ENCODE measurements around the gene HSPBP1.

The HSPBP1 gene

DNA sequence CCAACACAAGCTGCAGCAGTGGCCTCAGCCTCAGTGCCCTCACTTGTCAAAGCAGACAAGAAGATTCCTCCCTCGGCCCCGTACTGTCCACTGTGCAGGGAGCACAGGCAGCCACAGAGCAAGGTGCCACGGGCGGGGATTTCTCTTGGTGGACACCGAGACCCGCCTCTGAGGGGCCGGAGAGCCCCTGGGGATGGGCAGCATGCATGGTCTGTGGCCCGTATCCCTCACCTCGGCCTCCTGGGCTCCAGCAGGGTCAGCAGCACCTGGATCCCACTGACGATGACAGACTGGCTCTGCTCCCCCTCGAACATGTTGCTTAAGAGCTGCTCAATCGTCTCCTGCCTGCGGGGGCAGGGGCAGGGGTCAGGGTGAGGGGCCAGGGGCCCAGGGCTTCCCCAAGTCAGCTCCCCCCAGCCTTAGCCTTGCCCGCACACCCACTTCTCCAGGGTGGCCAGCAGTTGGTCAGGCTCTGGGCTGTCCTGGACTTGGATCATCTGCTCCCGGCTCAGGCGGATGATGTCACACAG is 37.9 kb downstream of the HSPBP1 start:
- H2AFZ ChIP-seq (ENCODE audit: low read depth), result no peak overlapping the region
- H3K9ac ChIP-seq, result no peak overlapping the region
- H4K20me1 ChIP-seq (ENCODE audit: insufficient read depth), result no peaks in the 10 kb centered on the region
- no peak overlapping the region for H3K27ac ChIP-seq
- peaks cover 4% of the 10 kb centered on the region for H3K4me1 ChIP-seq (ENCODE audit: low read depth, poor library complexity, severe bottlenecking)
- no peak overlapping the region for H3K4me2 ChIP-seq
- H3K27me3 ChIP-seq (ENCODE audit: insufficient read depth, low read depth), result no peaks in the 10 kb centered on the region
- no peak for TF ChIP-seq CTCF (conservative IDR thresholded peaks at IDR 0.05; ENCODE audit: low read depth, low read length)
- H3K36me3 ChIP-seq (ENCODE audit: insufficient read depth), result peaks cover 5% of the 10 kb centered on the region; the same call in 1 of the 2 replicates
- H3K4me3 ChIP-seq (IDR thresholded peaks at IDR 0.05; ENCODE audit: insufficient read depth, low read depth, low read length), result no peak overlapping the region
- H3K79me2 ChIP-seq (ENCODE audit: insufficient read depth, low read depth), result no peaks in the 10 kb centered on the region

GRCh38 chr19:55241143-55241934 is 38.6 kb downstream of the HSPBP1 start:
- Histone ChIP-seq H3K36me3 (ENCODE audit: insufficient read depth) (peaks cover 6% of the 10 kb centered on the region; the same call in 1 of the 2 replicates), H3K27ac (no peak overlapping the region), H3K79me2 (ENCODE audit: insufficient read depth, low read depth) (no peaks in the 10 kb centered on the region), H3K4me3 (IDR thresholded peaks at IDR 0.05; ENCODE audit: insufficient read depth, low read depth, low read length) (no peak overlapping the region), H2AFZ (ENCODE audit: low read depth) (no peak overlapping the region), H3K9ac (no peak overlapping the region), H4K20me1 (ENCODE audit: insufficient read depth) (no peaks in the 10 kb centered on the region), H3K4me1 (ENCODE audit: low read depth, poor library complexity, severe bottlenecking) (peaks cover 4% of the 10 kb centered on the region), H3K27me3 (ENCODE audit: insufficient read depth, low read depth) (no peaks in the 10 kb centered on the region), H3K4me2 (no peak overlapping the region)
- TF ChIP-seq CTCF (conservative IDR thresholded peaks at IDR 0.05; ENCODE audit: low read depth, low read length), result no peak

DNA sequence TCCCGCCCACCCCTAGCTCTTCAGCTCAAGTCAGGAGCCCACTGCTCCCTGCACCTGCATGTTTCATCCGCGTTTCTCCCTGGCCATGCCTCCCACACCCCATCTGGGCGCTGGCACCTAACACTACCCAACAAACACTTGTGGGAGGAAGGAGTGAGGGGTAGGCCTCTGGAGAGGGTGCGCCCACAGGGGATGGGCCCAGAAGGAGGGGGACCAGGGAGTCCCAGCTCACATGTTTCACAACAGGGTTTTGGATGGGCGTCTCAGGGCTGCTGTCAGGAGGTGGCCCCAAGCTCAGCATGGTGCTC is 39.2 kb downstream of the HSPBP1 start:
- Histone ChIP-seq H3K27me3 (ENCODE audit: insufficient read depth, low read depth) (no peaks in the 10 kb centered on the region), H4K20me1 (ENCODE audit: insufficient read depth) (no peaks in the 10 kb centered on the region), H3K79me2 (ENCODE audit: insufficient read depth, low read depth) (no peaks in the 10 kb centered on the region), H3K27ac (no peak overlapping the region), H3K9ac (no peak overlapping the region), H3K36me3 (ENCODE audit: insufficient read depth) (peaks cover 10% of the 10 kb centered on the region; the same call in 1 of the 2 replicates), H3K4me1 (ENCODE audit: low read depth, poor library complexity, severe bottlenecking) (peaks cover 4% of the 10 kb centered on the region), H3K4me3 (IDR thresholded peaks at IDR 0.05; ENCODE audit: insufficient read depth, low read depth, low read length) (no peak overlapping the region), H2AFZ (ENCODE audit: low read depth) (no peak overlapping the region), H3K4me2 (no peak overlapping the region)
- TF ChIP-seq CTCF (conservative IDR thresholded peaks at IDR 0.05; ENCODE audit: low read depth, low read length), result no peak

- H3K27me3 ChIP-seq (ENCODE audit: insufficient read depth, low read depth), result no peaks in the 10 kb centered on the region
- no peak for TF ChIP-seq CTCF (conservative IDR thresholded peaks at IDR 0.05; ENCODE audit: low read depth, low read length)
- no peaks in the 10 kb centered on the region for H3K79me2 ChIP-seq (ENCODE audit: insufficient read depth, low read depth)
- no peak overlapping the region for H2AFZ ChIP-seq (ENCODE audit: low read depth)
- H3K4me3 ChIP-seq (IDR thresholded peaks at IDR 0.05; ENCODE audit: insufficient read depth, low read depth, low read length), result no peak overlapping the region
- H3K4me2 ChIP-seq, result no peak overlapping the region
- H4K20me1 ChIP-seq (ENCODE audit: insufficient read depth), result no peaks in the 10 kb centered on the region
- peaks cover 4% of the 10 kb centered on the region for H3K4me1 ChIP-seq (ENCODE audit: low read depth, poor library complexity, severe bottlenecking)
- H3K36me3 ChIP-seq (ENCODE audit: insufficient read depth), result peaks cover 10% of the 10 kb centered on the region; the same call in 1 of the 2 replicates
- H3K9ac ChIP-seq, result no peak overlapping the region
- no peak overlapping the region for H3K27ac ChIP-seq
Observed at GRCh38 chr19:55239004-55239403, 40.9 kb downstream of the HSPBP1 start.

Measured in KMS-11 (cell line).